BLaER1 (cell line): ENCODE data around the gene CHRNA7.

Experiments used
- H3K27ac ChIP-seq: shearing (Covaris generic); formaldehyde crosslinking; 2 replicates; pipeline ENCODE4 v1.8.1; 2022
- H3K27me3 ChIP-seq: shearing (Covaris generic); formaldehyde crosslinking; 2 replicates; pipeline ENCODE4 v1.8.1; 2022
- H3K36me3 ChIP-seq: shearing (Covaris generic); formaldehyde crosslinking; 2 replicates; pipeline ENCODE4 v1.8.1; 2022
- H3K4me1 ChIP-seq: shearing (Covaris generic); formaldehyde crosslinking; 2 replicates; pipeline ENCODE4 v1.8.1; 2022
- H3K4me2 ChIP-seq: shearing (Covaris generic); formaldehyde crosslinking; 2 replicates; pipeline ENCODE4 v1.8.1; 2022
- H3K4me3 ChIP-seq: shearing (Covaris generic); formaldehyde crosslinking; 2 replicates; pipeline ENCODE4 v1.8.1; 2022
- H3K9ac ChIP-seq: shearing (Covaris generic); formaldehyde crosslinking; 2 replicates; pipeline ENCODE4 v1.8.1; 2022
- H3K9me3 ChIP-seq: shearing (Covaris generic); formaldehyde crosslinking; 2 replicates; pipeline ENCODE4 v1.8.1; 2022
- H4K20me1 ChIP-seq: shearing (Covaris generic); formaldehyde crosslinking; 2 replicates; pipeline ENCODE4 v1.8.1; 2022
- Cebpa-rat ChIP-seq: shearing (Covaris generic); IDR thresholded peaks from 2 replicates; pipeline ENCODE4 v1.8.1; 2022

Gene CHRNA7

DNA sequence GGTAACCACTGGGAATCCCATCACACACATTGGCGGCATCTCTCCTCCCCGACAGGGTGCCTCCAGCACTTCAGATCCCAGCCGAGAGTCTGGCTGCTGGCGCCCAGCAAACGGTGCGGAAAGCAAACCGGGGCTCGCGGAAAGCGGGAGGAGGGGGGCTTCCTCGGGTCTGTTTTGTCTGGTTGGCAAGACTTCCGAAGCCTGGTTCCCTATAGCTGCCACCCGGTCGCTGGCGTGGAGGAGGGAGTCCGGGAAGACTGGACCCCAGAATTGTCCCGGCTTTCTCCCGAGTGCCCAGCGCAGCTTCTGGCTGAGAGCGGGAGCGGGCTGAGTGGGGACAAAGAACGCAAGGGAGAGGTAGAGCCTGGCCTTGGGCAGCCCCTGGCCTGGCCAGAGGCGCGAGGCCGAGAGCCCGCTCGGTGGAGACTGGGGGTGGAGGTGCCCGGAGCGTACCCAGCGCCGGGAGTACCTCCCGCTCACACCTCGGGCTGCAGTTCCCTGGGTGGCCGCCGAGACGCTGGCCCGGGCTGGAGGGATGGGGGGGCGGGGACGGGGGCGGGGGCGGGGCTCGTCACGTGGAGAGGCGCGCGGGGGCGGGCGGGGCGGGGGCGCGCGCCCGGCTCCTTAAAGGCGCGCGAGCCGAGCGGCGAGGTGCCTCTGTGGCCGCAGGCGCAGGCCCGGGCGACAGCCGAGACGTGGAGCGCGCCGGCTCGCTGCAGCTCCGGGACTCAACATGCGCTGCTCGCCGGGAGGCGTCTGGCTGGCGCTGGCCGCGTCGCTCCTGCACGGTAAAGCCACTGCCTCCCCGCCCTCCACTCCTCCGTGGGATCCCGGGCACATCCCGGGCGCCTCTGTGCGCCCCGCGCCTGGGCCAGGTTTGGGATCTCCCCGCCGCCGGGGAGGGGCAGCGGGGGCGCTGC lies at the start of gene CHRNA7:
TSS of gene CHRNA7 (plus strand) at position 654 of the 920 bp plus-strand sequence. CDS start at position 734, 80 bp downstream.
- Histone ChIP-seq H3K27me3 (no peaks in the 10 kb centered on the region; the same call in 1 of the 2 replicates), H3K4me2 (peak within 1 kb of the TSS; percentile 99), H3K4me1 (peaks cover 17% of the 10 kb centered on the region), H4K20me1 (no peaks in the 10 kb centered on the region), H3K9me3 (no peaks in the 10 kb centered on the region), H3K27ac (peak within 1 kb of the TSS; percentile 70; the same call in 1 of the 2 replicates), H3K36me3 (no peaks in the 10 kb centered on the region), H3K9ac (peak within 1 kb of the TSS; percentile 80), H3K4me3 (peak within 1 kb of the TSS; percentile 82)
- no peak for TF ChIP-seq Cebpa-rat

DNA sequence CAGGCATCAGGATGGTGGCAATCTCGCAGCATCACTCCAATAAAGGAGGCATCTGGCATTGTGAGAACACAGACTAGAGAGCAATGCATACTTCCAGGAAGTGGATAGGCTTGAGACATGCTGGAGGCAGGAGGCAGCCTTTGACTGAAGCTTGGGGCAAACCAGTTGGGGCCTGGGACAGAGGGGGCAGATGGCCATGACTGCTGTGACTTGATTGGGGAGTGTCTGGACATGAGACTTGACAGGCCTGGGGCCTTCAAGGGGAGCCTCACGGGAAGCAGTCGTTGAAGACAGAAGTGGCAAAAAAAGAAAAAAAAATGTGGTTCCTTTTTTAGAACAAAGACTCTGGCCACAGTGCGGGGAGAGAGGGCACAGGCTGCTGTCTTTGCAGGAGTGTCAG lies 44.7 kb upstream of the CHRNA7 start:
- TF ChIP-seq Cebpa-rat = no peak
- peak overlapping the region; percentile 68 for H3K27ac ChIP-seq
- no peaks in the 10 kb centered on the region for H3K36me3 ChIP-seq
- peak overlapping the region; percentile 67 for H3K4me2 ChIP-seq
- peak overlapping the region; percentile 39 for H3K9ac ChIP-seq
- H3K27me3 ChIP-seq = no peaks in the 10 kb centered on the region
- no peaks in the 10 kb centered on the region for H4K20me1 ChIP-seq
- H3K9me3 ChIP-seq = no peaks in the 10 kb centered on the region
- no peak overlapping the region for H3K4me3 ChIP-seq
- peaks cover 31% of the 10 kb centered on the region for H3K4me1 ChIP-seq

DNA sequence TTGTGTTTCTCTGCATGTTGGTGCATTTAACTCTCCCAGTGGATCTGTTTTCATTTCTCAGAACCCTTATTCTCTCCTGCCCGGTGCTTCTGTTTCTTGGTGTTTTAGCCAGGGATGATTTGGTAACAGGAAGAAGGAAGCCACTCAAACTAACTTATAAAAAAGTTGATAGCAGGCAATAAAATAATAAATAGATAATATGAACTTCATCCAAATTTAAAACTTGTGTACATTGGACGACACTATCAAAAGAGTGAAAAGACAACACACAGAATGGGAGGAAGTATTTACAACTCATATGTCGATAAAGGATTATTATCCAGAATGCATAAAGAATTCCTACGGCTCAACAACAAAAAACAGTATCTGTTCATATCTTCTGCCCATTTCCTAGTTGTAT lies 37.3 kb upstream of the CHRNA7 start:
- no peaks in the 10 kb centered on the region for H3K4me1 ChIP-seq
- no peak overlapping the region for H3K27ac ChIP-seq
- no peak overlapping the region for H3K4me3 ChIP-seq
- no peaks in the 10 kb centered on the region for H4K20me1 ChIP-seq
- no peaks in the 10 kb centered on the region for H3K36me3 ChIP-seq
- no peak for TF ChIP-seq Cebpa-rat
- no peaks in the 10 kb centered on the region for H3K9me3 ChIP-seq
- H3K4me2 ChIP-seq = no peak overlapping the region
- no peak overlapping the region for H3K9ac ChIP-seq
- H3K27me3 ChIP-seq = no peaks in the 10 kb centered on the region

DNA sequence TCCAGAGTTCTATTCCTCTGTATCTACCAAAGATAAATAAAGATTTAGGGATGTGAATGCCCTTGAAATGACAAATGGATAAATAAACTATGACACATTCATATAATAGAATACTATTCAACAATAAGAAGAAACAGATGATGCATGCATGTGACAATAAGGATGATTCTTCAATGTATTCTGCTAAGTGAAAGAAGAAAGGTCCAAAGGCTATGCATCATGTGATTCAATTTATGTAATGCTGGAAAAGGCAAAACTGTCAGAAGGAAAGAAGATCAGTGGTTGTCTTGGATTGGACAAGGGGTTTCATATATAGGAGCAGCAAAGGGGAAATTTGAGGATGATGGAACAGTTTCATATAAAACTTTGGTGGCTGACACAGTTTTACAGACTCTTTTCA lies 32.6 kb upstream of the CHRNA7 start:
- peaks cover 5% of the 10 kb centered on the region for H3K4me1 ChIP-seq
- H4K20me1 ChIP-seq = no peaks in the 10 kb centered on the region
- H3K9ac ChIP-seq = no peak overlapping the region
- H3K4me2 ChIP-seq = no peak overlapping the region
- H3K27ac ChIP-seq = no peak overlapping the region
- H3K4me3 ChIP-seq = no peak overlapping the region
- H3K27me3 ChIP-seq = no peaks in the 10 kb centered on the region
- H3K9me3 ChIP-seq = no peaks in the 10 kb centered on the region
- no peaks in the 10 kb centered on the region for H3K36me3 ChIP-seq
- TF ChIP-seq Cebpa-rat = no peak

DNA sequence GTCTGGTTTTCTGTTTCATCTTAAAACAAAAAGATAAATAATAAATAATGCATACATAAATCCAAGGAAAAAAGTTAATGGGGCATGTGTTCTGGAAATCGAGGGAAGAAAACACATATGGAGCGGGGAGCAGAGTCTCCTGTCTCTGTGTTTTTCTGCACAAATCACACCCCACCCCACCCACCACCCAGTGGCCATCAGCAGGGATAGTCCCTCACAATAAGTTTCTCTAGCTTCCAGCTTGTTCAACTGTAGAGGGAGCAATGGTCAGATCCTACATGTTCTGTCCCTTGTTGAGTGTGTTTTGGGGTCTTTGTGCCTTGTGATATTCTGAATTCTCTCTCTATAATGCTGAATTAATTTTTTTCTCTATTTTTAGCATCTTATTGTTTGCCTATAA lies 26.8 kb upstream of the CHRNA7 start:
- no peak overlapping the region for H3K4me3 ChIP-seq
- H3K4me1 ChIP-seq = peaks cover 5% of the 10 kb centered on the region
- H3K27me3 ChIP-seq = no peaks in the 10 kb centered on the region
- no peak overlapping the region for H3K27ac ChIP-seq
- no peak overlapping the region for H3K9ac ChIP-seq
- no peak overlapping the region for H3K4me2 ChIP-seq
- no peak for TF ChIP-seq Cebpa-rat
- H4K20me1 ChIP-seq = no peaks in the 10 kb centered on the region
- no peaks in the 10 kb centered on the region for H3K36me3 ChIP-seq
- H3K9me3 ChIP-seq = no peaks in the 10 kb centered on the region

DNA sequence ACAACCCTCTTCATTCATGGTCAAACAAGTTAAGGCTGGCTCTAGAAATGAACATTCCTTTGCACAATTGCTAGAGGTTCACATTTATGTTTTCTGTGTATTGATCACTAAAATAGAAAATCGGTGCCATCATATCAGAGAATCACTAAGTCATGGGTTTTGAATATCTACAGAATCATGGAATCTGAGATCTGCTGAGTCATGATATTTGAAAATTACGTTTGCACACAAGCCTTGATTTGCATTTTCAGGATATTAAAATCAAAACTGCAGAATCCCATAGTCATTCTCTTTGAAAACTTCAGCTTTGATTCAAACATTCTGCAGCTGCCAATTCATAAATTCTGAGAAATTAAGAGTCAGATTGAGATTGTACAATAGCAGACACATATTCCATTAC lies 26.1 kb upstream of the CHRNA7 start:
- Histone ChIP-seq H3K27me3 (no peaks in the 10 kb centered on the region), H4K20me1 (no peaks in the 10 kb centered on the region), H3K36me3 (no peaks in the 10 kb centered on the region), H3K4me3 (no peak overlapping the region), H3K4me2 (no peak overlapping the region), H3K9ac (no peak overlapping the region), H3K4me1 (peaks cover 3% of the 10 kb centered on the region), H3K27ac (no peak overlapping the region), H3K9me3 (no peaks in the 10 kb centered on the region)
- TF ChIP-seq Cebpa-rat = no peak

DNA sequence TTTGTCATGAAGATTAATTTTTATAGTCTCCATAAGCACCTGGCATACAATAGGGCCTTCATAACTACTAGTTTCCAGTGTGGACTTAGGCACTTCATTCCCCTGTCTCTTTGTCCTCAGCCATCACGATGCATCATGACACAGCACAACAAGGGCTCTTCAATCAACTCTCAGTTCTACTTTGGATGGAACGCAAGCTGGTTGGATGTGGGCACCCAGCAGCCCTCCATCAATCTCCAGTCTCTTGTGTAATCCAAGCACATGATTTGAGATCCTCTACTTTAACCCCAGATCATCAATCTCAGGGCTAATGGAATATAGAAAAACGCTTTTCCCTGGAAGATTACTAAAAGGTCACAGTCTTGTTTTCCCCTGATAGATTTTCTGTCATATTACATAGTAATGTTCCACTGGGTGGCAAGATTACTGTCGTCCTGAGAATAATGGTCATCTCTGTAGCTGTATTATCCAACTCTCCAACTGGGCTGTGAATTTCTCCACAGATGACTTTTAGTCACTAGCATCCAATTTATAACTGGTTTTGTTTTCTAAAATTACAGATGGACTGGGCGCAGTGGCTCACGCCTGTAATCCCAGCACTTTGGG lies 22.9 kb upstream of the CHRNA7 start:
- Histone ChIP-seq H3K27ac (no peak overlapping the region), H3K9me3 (no peaks in the 10 kb centered on the region), H3K4me2 (no peak overlapping the region), H3K36me3 (no peaks in the 10 kb centered on the region), H3K4me3 (no peak overlapping the region), H3K9ac (no peak overlapping the region), H3K4me1 (no peaks in the 10 kb centered on the region), H4K20me1 (no peaks in the 10 kb centered on the region), H3K27me3 (no peaks in the 10 kb centered on the region)
- TF ChIP-seq Cebpa-rat = no peak

DNA sequence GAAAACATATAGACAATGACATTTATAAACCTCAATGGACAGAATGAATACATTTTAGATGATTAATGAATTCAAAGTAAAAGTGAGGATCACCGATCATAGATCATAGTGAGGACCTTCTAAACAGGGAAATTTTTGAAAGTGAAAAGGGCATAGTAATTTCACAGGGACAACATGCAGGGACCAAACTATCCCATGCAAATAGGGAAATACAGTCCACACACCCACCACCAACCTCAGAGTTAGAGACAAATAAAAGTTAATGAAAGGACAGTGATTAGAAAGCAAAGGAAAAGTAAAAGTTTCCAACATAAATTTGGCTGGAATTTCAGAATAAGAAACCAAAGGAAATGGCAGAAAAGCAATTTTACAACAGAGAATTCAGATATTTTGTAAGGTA lies 15.4 kb upstream of the CHRNA7 start:
- Histone ChIP-seq H3K4me2 (no peak overlapping the region), H3K4me1 (no peaks in the 10 kb centered on the region), H3K9me3 (peaks cover 8% of the 10 kb centered on the region), H3K27ac (no peak overlapping the region), H3K27me3 (no peaks in the 10 kb centered on the region), H4K20me1 (no peaks in the 10 kb centered on the region), H3K4me3 (no peak overlapping the region), H3K9ac (no peak overlapping the region), H3K36me3 (no peaks in the 10 kb centered on the region)
- TF ChIP-seq Cebpa-rat = no peak

DNA sequence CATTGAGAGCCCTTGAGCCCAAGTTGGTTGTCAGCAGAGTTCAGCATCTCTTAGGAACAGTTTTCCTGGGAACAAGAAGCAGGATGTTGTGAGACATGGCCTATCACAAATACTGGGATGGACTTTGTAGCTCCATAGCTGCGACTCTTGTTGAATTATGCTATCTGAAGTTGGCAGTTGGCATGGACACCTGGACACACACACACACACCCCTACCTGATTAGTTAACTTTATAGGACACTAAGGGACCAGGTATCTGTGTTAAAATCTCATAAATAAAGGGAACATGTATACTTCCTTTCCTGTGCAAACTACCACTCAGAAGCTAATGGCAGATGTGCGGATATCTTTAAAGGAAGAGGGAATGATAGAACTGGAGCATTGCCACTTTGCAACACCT lies 10.2 kb upstream of the CHRNA7 start:
- H4K20me1 ChIP-seq = no peaks in the 10 kb centered on the region
- H3K9ac ChIP-seq = no peak overlapping the region
- no peaks in the 10 kb centered on the region for H3K9me3 ChIP-seq
- H3K4me1 ChIP-seq = no peaks in the 10 kb centered on the region
- H3K4me2 ChIP-seq = no peak overlapping the region
- no peak overlapping the region for H3K27ac ChIP-seq
- no peak overlapping the region for H3K4me3 ChIP-seq
- H3K36me3 ChIP-seq = no peaks in the 10 kb centered on the region
- no peak for TF ChIP-seq Cebpa-rat
- H3K27me3 ChIP-seq = no peaks in the 10 kb centered on the region

DNA sequence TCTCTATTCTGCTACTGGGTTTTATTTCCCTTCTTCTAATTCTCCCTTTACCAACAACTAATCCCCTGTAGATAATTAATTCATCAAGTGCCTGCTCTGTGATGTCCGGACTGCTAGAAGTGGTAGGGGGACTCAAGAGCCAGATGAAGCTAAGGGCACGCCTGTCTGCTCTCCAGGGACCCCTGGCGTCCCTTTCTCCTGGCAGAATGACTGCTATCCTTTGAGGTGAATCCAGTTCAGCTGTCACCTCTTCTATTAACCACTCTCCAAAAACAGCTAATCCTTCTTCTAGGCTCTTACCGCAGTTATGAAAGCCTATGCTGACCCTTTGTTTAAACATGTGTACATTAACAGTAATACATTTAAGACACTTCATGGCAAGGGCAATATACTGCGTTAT lies 1.4 kb upstream of the CHRNA7 start:
- Histone ChIP-seq H3K9ac (peak overlapping the region; percentile 80; the same call in 1 of the 2 replicates), H3K4me3 (peak overlapping the region; percentile 82), H3K4me2 (peak overlapping the region; percentile 99), H3K9me3 (no peaks in the 10 kb centered on the region), H3K27me3 (no peaks in the 10 kb centered on the region; the same call in 1 of the 2 replicates), H4K20me1 (no peaks in the 10 kb centered on the region), H3K36me3 (no peaks in the 10 kb centered on the region), H3K4me1 (peaks cover 17% of the 10 kb centered on the region), H3K27ac (no peak overlapping the region)
- no peak for TF ChIP-seq Cebpa-rat
